Activated CD4-positive, alpha-beta T cell treated with anti-CD3 and anti-CD28 coated beads for 24 hours (primary cell): Measurements from ENCODE around the gene CASKIN2.
A peak's percentile ranks its signal among the peaks of the same experiment; 100 is the strongest.

Source experiments
- DNase-seq, 2 donors: peaks; one replicate each; pipeline ENCODE4 v3.0.0-alpha.2; 2020; ENCODE audit warnings: low read depth in 2 of 2

The CASKIN2 gene, protein sequence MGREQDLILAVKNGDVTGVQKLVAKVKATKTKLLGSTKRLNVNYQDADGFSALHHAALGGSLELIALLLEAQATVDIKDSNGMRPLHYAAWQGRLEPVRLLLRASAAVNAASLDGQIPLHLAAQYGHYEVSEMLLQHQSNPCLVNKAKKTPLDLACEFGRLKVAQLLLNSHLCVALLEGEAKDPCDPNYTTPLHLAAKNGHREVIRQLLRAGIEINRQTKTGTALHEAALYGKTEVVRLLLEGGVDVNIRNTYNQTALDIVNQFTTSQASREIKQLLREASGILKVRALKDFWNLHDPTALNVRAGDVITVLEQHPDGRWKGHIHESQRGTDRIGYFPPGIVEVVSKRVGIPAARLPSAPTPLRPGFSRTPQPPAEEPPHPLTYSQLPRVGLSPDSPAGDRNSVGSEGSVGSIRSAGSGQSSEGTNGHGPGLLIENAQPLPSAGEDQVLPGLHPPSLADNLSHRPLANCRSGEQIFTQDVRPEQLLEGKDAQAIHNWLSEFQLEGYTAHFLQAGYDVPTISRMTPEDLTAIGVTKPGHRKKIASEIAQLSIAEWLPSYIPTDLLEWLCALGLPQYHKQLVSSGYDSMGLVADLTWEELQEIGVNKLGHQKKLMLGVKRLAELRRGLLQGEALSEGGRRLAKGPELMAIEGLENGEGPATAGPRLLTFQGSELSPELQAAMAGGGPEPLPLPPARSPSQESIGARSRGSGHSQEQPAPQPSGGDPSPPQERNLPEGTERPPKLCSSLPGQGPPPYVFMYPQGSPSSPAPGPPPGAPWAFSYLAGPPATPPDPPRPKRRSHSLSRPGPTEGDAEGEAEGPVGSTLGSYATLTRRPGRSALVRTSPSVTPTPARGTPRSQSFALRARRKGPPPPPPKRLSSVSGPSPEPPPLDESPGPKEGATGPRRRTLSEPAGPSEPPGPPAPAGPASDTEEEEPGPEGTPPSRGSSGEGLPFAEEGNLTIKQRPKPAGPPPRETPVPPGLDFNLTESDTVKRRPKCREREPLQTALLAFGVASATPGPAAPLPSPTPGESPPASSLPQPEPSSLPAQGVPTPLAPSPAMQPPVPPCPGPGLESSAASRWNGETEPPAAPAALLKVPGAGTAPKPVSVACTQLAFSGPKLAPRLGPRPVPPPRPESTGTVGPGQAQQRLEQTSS (N-terminal part only)

DNA sequence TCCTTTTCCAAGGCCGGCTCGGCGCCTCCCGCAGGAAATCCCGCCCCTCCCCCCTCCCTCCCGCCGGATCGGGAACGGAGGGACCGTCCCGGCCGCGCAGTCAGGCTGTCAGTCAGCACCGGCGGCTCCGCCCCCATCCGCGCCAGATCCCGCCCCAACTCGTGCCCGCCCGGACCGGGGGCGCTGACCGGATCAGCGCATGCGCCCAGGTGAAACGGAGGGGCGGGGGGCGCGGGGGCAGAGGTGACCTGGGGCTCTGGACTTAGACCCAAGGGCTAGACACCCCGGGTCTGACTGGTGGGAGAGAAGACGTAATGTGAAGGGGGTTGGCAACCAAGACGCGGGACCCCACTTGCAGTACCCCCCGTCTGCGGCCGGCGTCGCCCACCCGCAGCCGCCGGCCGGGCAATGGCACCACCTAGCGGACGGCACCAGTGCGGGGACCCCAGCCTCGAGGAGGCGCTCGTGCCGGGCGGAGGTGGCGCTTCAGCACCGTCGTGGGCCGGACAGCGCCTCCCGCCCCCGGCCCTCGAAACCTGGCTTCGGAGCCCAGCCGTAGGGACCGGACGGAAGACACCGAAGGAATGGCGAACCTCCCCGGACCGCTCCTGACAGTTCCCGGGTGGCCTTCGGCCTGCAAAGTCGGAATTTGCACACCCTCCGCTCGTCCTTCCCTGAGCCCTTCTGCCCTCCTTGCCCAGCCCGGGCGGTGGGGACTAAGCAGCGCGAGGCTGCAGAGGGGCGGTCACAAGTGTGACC lies at the start of gene CASKIN2:
Gene CASKIN2 (minus strand): TSS at position 42 of the 759 bp plus-strand sequence. CDS start 1,733 bp downstream, outside the sequence.
- DNase-seq = peak; percentile 74 to 84

DNA sequence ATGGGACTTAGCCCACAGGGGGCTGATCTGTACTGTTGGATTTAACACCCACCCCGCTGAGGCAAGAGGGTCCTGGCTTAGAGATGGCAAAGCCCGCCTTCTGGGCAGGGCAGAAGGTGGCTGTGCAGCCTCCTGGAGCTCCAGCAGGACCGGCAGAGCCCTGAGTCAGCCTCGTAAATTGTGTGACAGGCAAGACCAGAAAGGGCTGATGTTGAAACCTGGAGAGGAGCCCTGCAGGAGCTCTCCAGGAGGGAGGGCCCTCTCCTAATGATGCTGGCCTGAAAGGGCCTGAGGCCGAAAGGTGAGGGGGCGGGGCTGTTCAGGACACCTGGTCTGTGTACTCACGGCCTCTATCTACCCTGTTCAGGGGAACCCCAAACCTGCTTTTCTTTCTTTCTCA lies 49.7 kb upstream of the CASKIN2 start:
- DNase-seq = no peak

DNA sequence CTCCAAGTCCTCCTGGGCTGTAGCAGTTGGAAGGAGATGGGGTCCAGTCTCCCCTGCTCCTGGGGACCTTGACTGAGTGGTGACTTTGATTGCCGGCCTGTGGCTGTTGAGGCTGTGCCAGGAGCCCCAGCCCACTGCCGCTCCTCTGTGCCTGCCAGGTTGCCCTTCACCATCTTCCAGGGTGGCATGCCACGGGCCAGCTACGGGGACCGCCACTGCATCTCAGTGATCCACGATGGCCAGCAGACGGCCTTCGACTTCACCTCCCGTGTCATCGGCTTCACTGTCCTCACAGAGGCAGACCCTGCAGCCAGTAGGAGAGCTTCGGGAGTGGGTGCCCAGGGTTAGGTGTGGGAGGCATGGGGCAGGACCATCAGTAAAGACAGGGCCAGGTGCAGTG lies 48.9 kb upstream of the CASKIN2 start:
- no peak for DNase-seq

DNA sequence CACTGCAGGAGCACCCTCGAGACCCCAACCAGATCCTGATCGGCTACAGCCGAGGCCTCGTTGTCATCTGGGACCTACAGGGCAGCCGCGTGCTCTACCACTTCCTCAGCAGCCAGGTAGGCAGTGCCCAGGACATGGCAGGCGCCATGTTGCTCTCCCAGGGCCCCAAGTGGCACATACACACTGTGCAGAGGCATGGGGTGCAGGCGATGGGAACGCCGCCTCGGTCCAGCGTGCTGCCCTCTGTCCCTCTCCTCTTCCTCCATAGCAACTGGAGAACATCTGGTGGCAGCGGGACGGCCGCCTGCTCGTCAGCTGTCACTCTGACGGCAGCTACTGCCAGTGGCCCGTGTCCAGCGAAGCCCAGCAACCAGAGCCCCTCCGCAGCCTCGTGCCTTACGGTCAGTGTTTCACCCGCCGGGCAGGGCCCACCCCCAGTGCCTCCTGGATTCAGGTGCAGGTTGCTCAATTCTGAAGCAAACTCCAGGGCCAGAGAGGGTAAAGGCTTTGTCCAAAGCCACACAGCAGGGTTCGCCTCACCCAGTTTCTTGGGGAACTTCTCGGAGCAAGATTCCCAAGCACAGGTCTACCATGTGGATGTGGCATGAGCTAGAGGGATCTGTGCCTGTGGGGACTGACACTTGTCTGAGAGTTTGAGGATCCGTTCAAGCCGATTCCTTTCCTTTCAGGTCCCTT lies 47.9 kb upstream of the CASKIN2 start:
- DNase-seq = no peak

DNA sequence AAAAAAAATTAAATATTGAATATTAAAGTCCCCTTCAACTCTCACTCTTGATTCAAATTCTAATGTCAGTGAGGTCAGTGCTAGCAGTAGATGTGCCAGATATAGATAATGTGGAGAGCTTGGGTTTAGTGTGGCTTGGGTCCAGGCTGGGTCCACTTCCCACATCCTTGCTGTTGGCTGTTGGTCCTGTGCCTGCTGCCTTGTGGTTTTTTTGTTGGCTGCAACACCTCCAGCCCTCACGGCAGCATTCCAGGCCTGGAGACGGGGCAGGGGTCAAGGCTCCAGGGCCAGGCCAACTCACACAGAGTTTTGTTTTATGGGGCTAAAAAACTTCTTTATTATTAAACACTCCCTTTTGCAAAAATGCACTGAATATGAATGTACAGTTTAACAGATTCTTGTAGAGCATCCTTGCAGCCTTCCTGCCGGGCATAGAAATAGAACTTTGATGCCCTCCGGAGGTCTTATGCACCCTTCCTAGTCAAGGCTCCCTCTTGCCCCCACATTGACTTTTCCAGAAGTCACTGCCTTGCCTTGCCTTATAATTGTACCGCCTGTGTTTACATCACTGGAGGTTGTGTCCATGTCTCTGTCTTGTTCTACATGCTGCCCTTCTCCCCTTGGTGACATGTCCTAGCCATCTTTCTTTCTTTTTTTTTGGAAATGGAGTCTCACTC lies 46.7 kb upstream of the CASKIN2 start:
- DNase-seq = no peak

DNA sequence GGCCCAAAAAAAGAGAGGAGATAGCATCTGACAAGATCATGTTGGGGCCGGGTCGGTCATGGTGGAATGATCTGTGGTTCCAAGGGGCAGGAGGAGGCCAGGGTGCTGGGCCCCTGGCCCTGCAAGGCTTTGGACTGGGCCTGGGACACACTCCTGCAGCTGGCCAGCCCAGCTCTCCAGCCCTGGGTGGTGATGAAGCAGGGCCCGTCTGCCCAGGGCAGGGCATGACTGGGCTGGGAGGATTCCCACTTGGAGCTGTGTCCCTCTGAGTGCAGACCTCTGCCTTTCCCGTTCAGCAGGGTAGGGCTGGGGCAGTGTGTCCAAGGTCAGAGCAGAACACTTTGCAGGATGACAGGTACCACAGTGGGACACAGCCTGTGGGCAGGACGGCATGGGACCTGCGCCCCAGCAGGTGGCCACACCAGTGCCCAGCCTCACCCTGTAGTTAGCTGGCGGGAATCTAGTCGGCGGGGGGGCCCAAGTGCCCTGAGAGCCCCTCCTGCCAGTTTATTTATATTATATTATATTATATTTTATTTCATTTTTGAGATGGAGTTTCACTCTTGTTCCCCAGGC lies 44.7 kb upstream of the CASKIN2 start:
- no peak for DNase-seq

DNA sequence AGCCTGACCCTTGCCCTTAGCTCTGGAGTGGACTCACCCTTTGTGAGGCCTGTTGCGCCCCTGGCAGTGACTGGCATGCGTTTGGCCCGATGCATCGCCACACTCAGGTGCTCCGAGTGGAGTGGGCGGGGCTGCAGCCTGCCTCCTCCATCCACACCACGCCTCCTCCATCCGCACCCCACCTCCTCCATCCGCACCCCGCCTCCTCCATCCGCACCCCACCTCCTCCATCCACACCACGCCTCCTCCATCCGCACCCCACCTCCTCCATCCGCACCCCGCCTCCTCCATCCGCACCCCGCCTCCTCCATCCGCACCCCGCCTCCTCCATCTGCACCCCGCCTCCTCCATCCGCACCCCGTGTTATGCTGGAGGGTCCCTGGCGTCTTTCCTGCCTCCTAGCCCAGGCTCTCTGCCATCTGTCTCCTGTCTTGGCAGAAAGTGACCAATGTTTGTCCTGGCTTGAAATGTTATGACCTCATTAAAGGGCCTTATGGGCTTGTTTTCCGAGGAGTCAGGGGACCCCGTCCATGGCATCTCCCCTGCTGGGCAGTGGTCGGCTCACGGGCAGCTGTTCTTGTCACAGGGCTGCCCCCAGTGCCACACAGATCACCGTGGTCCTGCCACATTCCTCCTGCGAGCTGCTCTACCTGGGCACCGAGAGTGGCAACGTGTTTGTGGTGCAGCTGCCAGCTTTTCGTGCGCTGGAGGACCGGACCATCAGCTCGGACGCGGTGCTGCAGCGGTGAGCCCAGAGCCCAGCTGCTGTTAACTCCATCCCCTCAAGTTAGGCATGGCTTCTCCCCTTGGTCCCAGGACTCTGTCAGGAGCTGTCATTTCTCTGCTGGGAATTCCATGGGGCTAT lies 43.6 kb upstream of the CASKIN2 start:
- no peak for DNase-seq

DNA sequence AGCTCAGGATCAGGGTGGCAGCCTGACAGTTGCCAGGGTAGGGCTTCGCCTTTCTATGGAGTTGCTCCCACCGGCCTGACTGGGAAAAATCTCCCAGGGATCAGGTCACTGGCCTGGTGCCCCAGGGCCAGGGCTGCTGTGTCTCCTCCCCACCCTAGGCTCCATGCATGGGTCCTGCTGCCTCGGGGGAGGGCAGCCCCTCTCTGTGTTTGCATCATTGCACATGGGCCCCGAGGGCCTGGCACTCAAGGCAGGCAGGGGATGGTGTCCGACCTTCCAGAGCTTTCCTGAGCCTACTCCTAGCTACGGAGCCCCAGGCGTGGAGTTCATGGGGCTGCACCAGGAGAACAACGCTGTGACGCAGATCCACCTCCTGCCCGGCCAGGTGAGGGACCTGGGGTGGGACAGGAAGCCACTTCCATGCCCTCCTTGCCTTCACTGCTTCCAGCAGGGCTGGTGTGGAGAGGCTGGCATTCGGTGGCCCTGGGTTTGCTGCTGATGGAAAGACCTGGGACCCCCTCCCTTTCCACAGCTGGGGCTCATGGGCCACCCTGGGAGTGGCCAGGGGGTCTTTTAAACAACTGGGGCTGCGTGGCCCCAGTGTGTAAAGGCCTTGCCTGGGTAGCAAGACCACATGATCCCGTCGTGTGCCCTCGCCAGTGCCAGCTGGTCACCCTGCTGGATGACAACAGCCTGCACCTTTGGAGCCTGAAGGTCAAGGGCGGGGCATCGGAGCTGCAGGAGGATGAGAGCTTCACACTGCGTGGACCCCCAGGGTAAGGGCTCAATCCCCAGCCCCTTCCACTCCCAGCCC lies 42.7 kb upstream of the CASKIN2 start:
- no peak for DNase-seq

DNA sequence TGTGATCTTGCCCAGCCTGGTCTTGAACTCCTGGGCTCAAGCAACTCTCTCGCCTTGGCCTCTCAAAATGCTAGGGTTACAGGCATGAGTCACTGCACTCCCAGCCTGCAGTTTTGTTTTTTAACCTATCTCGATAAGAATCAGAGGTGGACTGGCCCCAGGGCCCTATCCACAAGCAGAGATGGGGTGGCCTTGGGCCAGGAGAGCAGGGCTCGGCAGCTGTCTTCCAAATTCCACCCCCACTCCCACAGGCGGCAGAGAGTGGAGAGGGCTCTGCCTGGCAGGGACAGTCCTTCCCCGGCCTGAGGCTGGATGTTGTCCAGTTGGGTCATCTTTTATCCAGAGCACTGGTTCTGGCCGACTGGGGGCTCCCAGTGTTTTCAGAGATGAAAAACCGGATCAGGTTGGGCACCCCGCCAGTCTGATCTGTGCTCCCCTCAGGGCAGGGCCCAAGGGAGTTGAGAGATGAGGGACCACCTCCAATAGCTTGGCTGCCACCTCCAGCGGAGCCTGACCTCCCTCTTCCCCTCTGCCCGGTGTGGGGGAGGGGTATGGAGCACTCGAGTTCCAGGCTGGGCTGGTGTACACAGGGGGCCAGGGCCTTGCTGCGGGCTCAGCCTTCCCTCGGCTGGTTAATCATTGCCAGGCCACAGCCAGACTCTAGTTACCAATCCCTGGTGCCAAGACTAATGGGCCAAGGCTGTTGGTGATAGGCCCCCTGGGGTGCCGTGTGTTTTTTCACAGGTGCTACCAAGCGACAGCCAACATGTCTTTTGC lies 41.9 kb upstream of the CASKIN2 start:
- no peak for DNase-seq

DNA sequence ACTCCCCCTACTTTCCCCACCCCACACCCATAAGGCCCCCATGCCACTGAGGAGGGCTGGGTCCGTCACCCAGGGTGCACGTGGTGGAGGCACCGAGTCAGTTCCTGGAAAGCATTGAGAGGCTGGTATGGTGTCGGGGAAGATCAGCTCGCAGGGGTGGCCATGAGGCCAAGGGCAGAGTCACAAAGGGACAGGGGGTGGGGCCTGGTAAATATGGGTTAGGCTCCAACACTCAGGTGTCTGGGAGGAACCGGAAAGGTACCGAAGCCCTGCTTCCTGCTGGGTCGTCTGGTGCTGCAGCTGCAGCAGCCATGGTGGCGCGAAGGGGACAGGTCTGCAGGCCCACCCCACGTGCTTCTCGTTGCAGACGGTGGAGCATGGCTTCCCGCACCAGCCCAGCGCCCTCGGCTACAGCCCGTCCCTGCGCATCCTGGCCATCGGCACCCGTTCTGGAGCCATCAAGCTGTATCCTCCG lies 40.4 kb upstream of the CASKIN2 start:
- no peak for DNase-seq

DNA sequence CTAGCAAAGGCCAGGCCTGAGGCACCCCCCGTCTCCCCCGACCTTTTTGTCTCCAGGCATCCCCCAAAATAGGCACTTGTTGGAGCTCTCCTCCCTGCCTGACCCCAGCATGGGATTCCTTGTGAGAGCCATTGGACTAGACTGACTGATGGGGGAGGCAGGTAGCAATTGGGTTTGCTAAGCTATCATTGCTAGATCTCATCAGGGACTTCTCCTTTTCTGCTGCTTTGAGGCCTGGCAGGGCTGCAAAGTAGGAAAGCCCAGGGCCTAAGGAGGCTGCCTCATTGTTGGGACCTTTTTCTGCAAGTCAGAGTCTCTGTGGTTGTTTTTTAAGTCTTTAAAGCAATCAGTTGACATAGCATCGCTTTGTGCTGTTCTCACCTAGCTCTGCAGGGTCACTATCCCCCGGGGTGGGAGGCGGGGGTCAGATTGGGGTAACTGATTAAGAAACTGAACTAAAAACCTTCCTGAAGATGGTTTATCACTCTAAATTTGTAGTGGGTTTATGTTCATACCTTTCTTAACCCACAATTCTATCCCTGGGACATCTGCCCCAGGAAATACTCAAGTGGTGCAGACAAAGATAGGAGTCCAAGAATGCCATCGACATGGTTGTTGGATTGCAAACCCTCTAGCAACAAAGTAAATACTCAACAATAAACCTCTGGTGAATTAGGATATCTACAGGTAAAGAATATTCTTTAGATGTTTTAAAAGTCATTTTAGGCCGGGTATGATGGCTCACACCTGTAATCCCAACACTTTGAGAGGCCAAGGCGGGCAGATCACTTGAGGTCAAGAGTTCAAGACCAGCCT lies 38.2 kb upstream of the CASKIN2 start:
- no peak for DNase-seq

DNA sequence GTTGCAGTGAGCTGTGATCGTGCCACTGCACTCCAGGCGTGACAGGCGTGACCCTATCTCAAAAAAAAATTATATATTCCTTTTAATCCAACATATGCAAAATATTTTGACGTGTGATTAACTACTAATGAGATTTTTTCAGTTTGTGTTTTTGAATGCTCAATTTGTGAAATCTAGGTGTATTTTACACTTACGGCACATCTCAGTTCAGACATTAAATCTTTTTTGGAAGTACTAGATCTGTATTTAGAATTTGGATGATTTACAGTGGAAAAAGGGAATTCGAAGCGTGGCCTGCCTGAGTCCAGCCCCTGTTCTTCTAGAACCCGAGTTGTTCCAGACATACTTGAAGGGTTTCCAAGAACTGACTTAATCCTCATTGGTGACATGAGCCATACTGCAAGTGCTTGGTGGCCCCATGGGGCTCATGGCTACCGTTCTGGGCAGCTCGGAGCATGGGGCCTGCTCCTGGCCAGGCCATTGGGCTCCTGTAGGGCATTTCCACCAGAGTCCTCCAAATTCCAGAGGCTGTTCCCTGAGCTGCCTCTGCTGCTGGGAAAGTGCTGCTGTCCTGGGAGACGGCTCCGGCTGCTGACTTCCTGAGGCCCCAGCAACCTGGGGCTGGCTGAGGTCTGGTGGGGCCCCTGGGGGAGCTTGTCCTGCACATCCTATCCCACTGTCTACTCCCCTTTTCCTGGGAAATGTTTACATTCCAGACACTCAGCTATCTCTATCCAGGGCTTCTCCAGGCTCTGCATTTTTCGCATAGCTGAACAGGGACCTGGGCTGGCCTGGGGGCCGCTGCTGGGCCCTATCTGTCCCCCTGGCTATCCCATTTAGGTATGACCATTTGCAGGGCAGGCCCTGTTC lies 37.3 kb upstream of the CASKIN2 start:
- no peak for DNase-seq

DNA sequence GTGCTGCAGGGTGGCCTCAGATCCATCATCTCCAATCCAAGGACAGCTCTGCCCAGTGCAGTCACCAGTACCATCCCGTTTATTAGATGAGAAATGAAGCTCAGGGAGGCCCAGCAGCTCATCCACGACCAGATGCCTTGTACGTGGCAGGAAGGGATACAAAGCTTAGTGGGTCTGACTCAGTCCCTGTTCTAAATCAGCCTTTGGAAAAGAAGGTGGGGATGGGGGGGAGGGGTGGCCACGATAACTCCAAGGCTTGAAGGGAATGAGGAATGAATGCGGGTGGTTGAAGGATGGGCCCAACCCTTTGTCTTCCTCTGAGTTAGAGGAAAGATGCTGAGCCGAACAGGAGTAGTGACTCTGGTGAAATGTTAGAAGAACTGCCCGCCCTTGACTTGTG lies 35.9 kb upstream of the CASKIN2 start:
- DNase-seq = no peak

DNA sequence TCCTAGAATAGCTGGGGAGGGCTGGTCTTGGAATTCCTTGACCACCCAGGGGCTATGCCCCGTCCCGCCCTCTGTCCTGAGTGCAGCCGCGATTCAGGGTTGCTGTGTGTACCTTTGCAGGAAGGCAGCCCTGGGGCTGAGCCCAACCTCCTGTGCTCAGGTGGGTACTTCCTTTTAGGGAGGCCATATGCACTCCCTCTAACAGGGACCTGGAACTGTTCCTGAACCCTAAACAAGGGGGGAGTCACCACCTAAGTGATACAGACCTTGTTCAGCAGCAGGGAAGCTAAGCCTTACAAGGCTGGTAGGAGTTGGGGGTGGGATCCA lies 34.8 kb upstream of the CASKIN2 start:
- DNase-seq = no peak
